WTC11 (cell line): ENCODE results near the gene KRTAP21-1. TPM values are rescaled to one million over a fixed set of nuclear protein-coding genes. Genes with fewer than 3 reads are reported as not detected.
"Not testable (repeated sequence)": the region's sequence is repeated elsewhere in the genome, so short reads cannot be mapped to it uniquely, and the experiment has no call there.

Source experiments
- ATAC-seq: fragments of 200-7000 bp; cut with Tn5 transposase; 2 replicates; pipeline ENCODE4 v1.10.0; 2021; ENCODE audit warnings: mild to moderate bottlenecking, moderate library complexity
- Bru-seq: library from RNA; stranded (reverse); fragments of 400-500 nt; gene quantifications from one replicate; lab custom pipeline; 2021; lab: Mats Ljungman, UMichigan
- CTCF ChIA-PET: fragments of 300-600 bp; sonication (Branson Sonifier 250); formaldehyde crosslinking; loops from one replicate; lab custom pipeline; 2021; ENCODE audit warnings: antibody characterized with exemption; lab: Charles Lee
- POLR2A ChIA-PET: fragments of 350-600 bp; sonication (Branson Sonifier 250); formaldehyde crosslinking; loops from one replicate; lab custom pipeline; 2021; ENCODE audit warnings: antibody characterized with exemption; lab: Charles Lee
- DNase-seq: peaks from one replicate; pipeline ENCODE4 v3.0.0; 2021; ENCODE audit warnings: low spot score
- H3K27ac Mint-ChIP-seq: 2 replicates; pipeline ENCODE4 v1.8.0; 2021; ENCODE audit warnings: mixed read lengths
- H3K27me3 Mint-ChIP-seq: 2 replicates; pipeline ENCODE4 v1.8.0; 2021; ENCODE audit warnings: low read depth, mild to moderate bottlenecking, moderate library complexity, mixed read lengths
- H3K36me3 Mint-ChIP-seq: 2 replicates; pipeline ENCODE4 v1.8.0; 2021; ENCODE audit warnings: mixed read lengths
- H3K4me1 Mint-ChIP-seq: 2 replicates; pipeline ENCODE4 v1.8.0; 2022; ENCODE audit warnings: mixed read lengths
- H3K4me3 Mint-ChIP-seq: 2 replicates; pipeline ENCODE4 v1.8.0; 2021; ENCODE audit warnings: mild to moderate bottlenecking, moderate library complexity, mixed read lengths
- H3K9me3 Mint-ChIP-seq: 2 replicates; pipeline ENCODE4 v1.8.0; 2021; ENCODE audit warnings: mixed read lengths
- FOXJ3 ChIP-seq: sonication (generic); formaldehyde crosslinking; IDR thresholded peaks from 2 replicates; pipeline ENCODE4 v1.9.0; 2021; ENCODE audit warnings: missing genetic modification reagents, mild to moderate bottlenecking, borderline replicate concordance
- FOXP1 ChIP-seq: sonication (generic); formaldehyde crosslinking; IDR thresholded peaks from 2 replicates; pipeline ENCODE4 v1.8.0; 2022; ENCODE audit warnings: missing genetic modification reagents, mild to moderate bottlenecking, moderate library complexity, borderline replicate concordance
- JUN ChIP-seq: sonication (generic); formaldehyde crosslinking; IDR thresholded peaks from 2 replicates; pipeline ENCODE4 v1.8.0; 2023; ENCODE audit warnings: mild to moderate bottlenecking, missing genetic modification reagents
- NFATC4 ChIP-seq: fragments of 250-450 bp; sonication (Bioruptor Pico); IDR thresholded peaks from 2 replicates; pipeline ENCODE4 v1.9.0; 2021; ENCODE audit warnings: mild to moderate bottlenecking
- PRRX2 ChIP-seq: fragments of 250-450 bp; sonication (Bioruptor Pico); IDR thresholded peaks from 2 replicates; pipeline ENCODE4 v1.8.0; 2021; ENCODE audit warnings: mild to moderate bottlenecking
- TEAD1 ChIP-seq: sonication (generic); formaldehyde crosslinking; IDR thresholded peaks from 2 replicates; pipeline ENCODE4 v1.8.0; 2022; ENCODE audit warnings: mild to moderate bottlenecking, missing genetic modification reagents
- ZNF396 ChIP-seq: fragments of 250-450 bp; sonication (Bioruptor Pico); IDR thresholded peaks from 2 replicates; pipeline ENCODE4 v1.8.0; 2021; ENCODE audit warnings: mild to moderate bottlenecking, moderate library complexity, borderline replicate concordance
- long read RNA-seq, 3 experiments: library from RNA in 1 of 3; library from capped mRNA in 1 of 3; library from polyadenylated mRNA in 1 of 3; unstranded in 2 of 3; stranded (forward) in 1 of 3; transcript quantifications; one replicate each; pipeline ENCODE4 v2.0.0, GENCODE V29; 2021
- total RNA-seq: library from RNA; stranded (reverse); gene quantifications from 3 replicates; pipeline ENCODE4 v1.2.3, GENCODE V29; 2021
- TF ChIP-seq, protein P1 (sequence below): sonication (generic); formaldehyde crosslinking; IDR thresholded peaks from 2 replicates; pipeline ENCODE4 v1.8.1; 2022; ENCODE audit warnings: mild to moderate bottlenecking, missing genetic modification reagents, moderate library complexity, borderline replicate concordance
- TF ChIP-seq, protein P2 (sequence below): fragments of 250-450 bp; sonication (Bioruptor Pico); conservative IDR thresholded peaks from 2 replicates; pipeline ENCODE4 v1.9.0; 2021; ENCODE audit warnings: mild to moderate bottlenecking
- TF ChIP-seq, protein P3 (sequence below): fragments of 250-450 bp; sonication (Bioruptor Pico); IDR thresholded peaks from 2 replicates; pipeline ENCODE4 v1.9.0; 2021; ENCODE audit warnings: mild to moderate bottlenecking, borderline replicate concordance
- TF ChIP-seq, protein P4 (sequence below): sonication (generic); formaldehyde crosslinking; IDR thresholded peaks from 2 replicates; pipeline ENCODE4 v1.8.0; 2022; ENCODE audit warnings: missing genetic modification reagents
- TF ChIP-seq, protein P5 (sequence below): sonication (generic); formaldehyde crosslinking; IDR thresholded peaks from 2 replicates; pipeline ENCODE4 v1.8.0; 2023; ENCODE audit warnings: mild to moderate bottlenecking, missing genetic modification reagents
- TF ChIP-seq, protein P6 (sequence below): sonication (generic); formaldehyde crosslinking; IDR thresholded peaks from 2 replicates; pipeline ENCODE4 v1.8.0; 2022; ENCODE audit warnings: mild to moderate bottlenecking, missing genetic modification reagents
- TF ChIP-seq, protein P7 (sequence below): sonication (generic); formaldehyde crosslinking; IDR thresholded peaks from 2 replicates; pipeline ENCODE4 v1.8.0; 2022; ENCODE audit warnings: mild to moderate bottlenecking, missing genetic modification reagents

KRTAP21-1 gene
- total RNA-seq (not detected in 3 replicates), Bru-seq, nascent RNA (percentile 2 among the genes with signal in this experiment)
- long read RNA-seq, experiment 1 = 0 reads
- long read RNA-seq, experiment 2 = 0 reads
- long read RNA-seq, experiment 3 = 0 reads

DNA sequence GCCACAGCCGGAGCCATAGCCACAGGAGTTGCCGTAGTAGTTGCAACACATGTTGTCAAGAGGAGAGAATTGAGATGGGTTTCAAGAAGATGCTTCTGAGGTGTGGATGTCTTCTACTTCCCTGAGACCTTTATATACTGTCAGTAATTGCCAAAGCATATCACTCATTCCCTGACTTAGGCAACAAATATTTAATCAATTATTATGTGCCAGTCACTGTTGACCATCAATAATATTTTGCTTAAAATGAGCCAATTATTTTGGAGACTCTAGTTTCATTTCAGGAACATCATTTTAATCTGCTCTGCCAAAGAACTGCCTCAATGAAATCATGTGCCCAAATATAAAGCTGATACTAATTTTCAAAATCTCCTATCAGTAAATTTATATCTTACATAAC, at the start of gene KRTAP21-1:
Gene KRTAP21-1, minus strand, starts transcription at position 101 of the 400 bp plus-strand sequence. Its CDS starts 50 bp downstream, at position 51.
- H3K36me3 Mint-ChIP-seq, H3K27ac Mint-ChIP-seq, CTCF ChIA-PET, DNase-seq, H3K27me3 Mint-ChIP-seq, H3K9me3 Mint-ChIP-seq, POLR2A ChIA-PET, H3K4me1 Mint-ChIP-seq, H3K4me3 Mint-ChIP-seq, ATAC-seq: not testable (repeated sequence)

DNA sequence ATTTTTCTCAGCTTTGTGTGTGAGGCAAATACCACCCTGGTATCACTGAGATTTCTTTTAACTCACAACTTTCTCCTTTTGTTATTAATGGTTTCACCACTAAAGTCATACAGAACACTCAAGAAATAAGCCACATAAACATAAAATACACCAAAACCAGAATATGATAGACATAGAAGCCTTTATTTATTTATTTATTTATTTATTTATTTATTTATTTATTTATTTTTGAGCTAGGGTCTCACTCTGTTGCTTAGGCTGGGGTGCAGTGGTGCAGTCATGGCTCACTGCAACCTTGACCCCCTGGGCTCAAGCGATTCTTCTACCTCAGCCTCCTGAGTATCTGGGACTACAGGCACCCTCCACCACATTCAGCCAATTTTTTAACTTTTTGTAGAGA, 45.4 kb upstream of the KRTAP21-1 start:
- no peaks in the 10 kb centered on the region for H3K36me3 Mint-ChIP-seq
- CTCF ChIA-PET = no interaction called here
- TF ChIP-seq, protein P1, sequence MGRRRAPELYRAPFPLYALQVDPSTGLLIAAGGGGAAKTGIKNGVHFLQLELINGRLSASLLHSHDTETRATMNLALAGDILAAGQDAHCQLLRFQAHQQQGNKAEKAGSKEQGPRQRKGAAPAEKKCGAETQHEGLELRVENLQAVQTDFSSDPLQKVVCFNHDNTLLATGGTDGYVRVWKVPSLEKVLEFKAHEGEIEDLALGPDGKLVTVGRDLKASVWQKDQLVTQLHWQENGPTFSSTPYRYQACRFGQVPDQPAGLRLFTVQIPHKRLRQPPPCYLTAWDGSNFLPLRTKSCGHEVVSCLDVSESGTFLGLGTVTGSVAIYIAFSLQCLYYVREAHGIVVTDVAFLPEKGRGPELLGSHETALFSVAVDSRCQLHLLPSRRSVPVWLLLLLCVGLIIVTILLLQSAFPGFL (CRISPR knock-in tag) = no peak
- TF ChIP-seq, protein P2, sequence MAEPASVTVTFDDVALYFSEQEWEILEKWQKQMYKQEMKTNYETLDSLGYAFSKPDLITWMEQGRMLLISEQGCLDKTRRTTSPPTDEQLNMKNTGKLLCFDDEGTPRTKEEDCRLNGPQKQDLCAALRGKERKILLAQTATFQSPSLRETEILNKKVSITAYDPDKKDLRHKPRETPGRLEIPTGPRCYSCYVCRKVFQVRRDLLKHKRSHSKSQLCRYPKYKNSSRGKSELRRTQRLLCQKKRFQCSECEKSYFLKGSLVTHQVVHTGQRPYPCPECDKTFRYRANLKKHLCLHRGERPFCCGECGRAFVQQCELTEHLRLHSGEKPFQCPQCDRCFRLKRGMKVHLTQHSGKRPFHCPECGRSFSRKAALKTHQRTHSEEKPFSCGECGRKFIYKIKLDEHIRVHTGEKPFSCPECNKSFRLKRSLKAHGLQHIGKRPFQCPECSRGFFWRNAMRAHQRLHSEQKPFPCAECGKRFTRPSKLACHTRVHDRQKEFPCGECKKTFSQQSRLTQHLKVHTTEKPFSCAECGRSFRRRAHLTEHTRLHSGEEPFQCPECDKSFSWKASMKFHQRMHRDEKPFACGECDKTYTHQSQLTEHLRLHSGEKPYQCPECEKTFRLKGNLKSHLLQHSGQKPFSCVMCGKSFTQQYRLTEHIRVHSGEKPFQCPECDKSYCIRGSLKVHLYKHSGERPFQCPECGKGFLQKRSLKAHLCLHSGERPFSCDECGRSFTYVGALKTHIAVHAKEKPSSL (CRISPR knock-in tag) = no peak
- TF ChIP-seq NFATC4 (CRISPR knock-in tag) = no peak
- TF ChIP-seq, protein P3, sequence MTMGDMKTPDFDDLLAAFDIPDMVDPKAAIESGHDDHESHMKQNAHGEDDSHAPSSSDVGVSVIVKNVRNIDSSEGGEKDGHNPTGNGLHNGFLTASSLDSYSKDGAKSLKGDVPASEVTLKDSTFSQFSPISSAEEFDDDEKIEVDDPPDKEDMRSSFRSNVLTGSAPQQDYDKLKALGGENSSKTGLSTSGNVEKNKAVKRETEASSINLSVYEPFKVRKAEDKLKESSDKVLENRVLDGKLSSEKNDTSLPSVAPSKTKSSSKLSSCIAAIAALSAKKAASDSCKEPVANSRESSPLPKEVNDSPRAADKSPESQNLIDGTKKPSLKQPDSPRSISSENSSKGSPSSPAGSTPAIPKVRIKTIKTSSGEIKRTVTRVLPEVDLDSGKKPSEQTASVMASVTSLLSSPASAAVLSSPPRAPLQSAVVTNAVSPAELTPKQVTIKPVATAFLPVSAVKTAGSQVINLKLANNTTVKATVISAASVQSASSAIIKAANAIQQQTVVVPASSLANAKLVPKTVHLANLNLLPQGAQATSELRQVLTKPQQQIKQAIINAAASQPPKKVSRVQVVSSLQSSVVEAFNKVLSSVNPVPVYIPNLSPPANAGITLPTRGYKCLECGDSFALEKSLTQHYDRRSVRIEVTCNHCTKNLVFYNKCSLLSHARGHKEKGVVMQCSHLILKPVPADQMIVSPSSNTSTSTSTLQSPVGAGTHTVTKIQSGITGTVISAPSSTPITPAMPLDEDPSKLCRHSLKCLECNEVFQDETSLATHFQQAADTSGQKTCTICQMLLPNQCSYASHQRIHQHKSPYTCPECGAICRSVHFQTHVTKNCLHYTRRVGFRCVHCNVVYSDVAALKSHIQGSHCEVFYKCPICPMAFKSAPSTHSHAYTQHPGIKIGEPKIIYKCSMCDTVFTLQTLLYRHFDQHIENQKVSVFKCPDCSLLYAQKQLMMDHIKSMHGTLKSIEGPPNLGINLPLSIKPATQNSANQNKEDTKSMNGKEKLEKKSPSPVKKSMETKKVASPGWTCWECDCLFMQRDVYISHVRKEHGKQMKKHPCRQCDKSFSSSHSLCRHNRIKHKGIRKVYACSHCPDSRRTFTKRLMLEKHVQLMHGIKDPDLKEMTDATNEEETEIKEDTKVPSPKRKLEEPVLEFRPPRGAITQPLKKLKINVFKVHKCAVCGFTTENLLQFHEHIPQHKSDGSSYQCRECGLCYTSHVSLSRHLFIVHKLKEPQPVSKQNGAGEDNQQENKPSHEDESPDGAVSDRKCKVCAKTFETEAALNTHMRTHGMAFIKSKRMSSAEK (CRISPR knock-in tag) = no peak
- TF ChIP-seq PRRX2 = no peak
- TF ChIP-seq, protein P4, sequence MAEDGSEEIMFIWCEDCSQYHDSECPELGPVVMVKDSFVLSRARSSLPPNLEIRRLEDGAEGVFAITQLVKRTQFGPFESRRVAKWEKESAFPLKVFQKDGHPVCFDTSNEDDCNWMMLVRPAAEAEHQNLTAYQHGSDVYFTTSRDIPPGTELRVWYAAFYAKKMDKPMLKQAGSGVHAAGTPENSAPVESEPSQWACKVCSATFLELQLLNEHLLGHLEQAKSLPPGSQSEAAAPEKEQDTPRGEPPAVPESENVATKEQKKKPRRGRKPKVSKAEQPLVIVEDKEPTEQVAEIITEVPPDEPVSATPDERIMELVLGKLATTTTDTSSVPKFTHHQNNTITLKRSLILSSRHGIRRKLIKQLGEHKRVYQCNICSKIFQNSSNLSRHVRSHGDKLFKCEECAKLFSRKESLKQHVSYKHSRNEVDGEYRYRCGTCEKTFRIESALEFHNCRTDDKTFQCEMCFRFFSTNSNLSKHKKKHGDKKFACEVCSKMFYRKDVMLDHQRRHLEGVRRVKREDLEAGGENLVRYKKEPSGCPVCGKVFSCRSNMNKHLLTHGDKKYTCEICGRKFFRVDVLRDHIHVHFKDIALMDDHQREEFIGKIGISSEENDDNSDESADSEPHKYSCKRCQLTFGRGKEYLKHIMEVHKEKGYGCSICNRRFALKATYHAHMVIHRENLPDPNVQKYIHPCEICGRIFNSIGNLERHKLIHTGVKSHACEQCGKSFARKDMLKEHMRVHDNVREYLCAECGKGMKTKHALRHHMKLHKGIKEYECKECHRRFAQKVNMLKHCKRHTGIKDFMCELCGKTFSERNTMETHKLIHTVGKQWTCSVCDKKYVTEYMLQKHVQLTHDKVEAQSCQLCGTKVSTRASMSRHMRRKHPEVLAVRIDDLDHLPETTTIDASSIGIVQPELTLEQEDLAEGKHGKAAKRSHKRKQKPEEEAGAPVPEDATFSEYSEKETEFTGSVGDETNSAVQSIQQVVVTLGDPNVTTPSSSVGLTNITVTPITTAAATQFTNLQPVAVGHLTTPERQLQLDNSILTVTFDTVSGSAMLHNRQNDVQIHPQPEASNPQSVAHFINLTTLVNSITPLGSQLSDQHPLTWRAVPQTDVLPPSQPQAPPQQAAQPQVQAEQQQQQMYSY (CRISPR knock-in tag) = no peak
- TF ChIP-seq, protein P5, sequence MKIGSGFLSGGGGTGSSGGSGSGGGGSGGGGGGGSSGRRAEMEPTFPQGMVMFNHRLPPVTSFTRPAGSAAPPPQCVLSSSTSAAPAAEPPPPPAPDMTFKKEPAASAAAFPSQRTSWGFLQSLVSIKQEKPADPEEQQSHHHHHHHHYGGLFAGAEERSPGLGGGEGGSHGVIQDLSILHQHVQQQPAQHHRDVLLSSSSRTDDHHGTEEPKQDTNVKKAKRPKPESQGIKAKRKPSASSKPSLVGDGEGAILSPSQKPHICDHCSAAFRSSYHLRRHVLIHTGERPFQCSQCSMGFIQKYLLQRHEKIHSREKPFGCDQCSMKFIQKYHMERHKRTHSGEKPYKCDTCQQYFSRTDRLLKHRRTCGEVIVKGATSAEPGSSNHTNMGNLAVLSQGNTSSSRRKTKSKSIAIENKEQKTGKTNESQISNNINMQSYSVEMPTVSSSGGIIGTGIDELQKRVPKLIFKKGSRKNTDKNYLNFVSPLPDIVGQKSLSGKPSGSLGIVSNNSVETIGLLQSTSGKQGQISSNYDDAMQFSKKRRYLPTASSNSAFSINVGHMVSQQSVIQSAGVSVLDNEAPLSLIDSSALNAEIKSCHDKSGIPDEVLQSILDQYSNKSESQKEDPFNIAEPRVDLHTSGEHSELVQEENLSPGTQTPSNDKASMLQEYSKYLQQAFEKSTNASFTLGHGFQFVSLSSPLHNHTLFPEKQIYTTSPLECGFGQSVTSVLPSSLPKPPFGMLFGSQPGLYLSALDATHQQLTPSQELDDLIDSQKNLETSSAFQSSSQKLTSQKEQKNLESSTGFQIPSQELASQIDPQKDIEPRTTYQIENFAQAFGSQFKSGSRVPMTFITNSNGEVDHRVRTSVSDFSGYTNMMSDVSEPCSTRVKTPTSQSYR (CRISPR knock-in tag) = no peak
- TF ChIP-seq, protein P6, sequence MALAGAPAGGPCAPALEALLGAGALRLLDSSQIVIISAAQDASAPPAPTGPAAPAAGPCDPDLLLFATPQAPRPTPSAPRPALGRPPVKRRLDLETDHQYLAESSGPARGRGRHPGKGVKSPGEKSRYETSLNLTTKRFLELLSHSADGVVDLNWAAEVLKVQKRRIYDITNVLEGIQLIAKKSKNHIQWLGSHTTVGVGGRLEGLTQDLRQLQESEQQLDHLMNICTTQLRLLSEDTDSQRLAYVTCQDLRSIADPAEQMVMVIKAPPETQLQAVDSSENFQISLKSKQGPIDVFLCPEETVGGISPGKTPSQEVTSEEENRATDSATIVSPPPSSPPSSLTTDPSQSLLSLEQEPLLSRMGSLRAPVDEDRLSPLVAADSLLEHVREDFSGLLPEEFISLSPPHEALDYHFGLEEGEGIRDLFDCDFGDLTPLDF (CRISPR knock-in tag) = no peak
- TF ChIP-seq TEAD1 (CRISPR knock-in tag) = no peak
- no peak for TF ChIP-seq ZNF396 (CRISPR knock-in tag)
- no peak for TF ChIP-seq JUN (CRISPR knock-in tag)
- TF ChIP-seq FOXJ3 = no peak
- no peak for TF ChIP-seq FOXP1 (CRISPR knock-in tag)
- TF ChIP-seq, protein P7, sequence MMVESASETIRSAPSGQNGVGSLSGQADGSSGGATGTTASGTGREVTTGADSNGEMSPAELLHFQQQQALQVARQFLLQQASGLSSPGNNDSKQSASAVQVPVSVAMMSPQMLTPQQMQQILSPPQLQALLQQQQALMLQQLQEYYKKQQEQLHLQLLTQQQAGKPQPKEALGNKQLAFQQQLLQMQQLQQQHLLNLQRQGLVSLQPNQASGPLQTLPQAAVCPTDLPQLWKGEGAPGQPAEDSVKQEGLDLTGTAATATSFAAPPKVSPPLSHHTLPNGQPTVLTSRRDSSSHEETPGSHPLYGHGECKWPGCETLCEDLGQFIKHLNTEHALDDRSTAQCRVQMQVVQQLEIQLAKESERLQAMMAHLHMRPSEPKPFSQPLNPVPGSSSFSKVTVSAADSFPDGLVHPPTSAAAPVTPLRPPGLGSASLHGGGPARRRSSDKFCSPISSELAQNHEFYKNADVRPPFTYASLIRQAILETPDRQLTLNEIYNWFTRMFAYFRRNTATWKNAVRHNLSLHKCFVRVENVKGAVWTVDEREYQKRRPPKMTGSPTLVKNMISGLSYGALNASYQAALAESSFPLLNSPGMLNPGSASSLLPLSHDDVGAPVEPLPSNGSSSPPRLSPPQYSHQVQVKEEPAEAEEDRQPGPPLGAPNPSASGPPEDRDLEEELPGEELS (CRISPR knock-in tag) = no peak

More for the DNA sequence above, 45.4 kb upstream of the KRTAP21-1 start:
- Mint-ChIP-seq H3K4me1 (no peaks in the 10 kb centered on the region), H3K27ac (no peak overlapping the region), H3K4me3 (no peak overlapping the region), H3K9me3 (0 out of 2 replicates have a peak, but pooled peaks cover 2% of the 10 kb centered on the region), H3K27me3 (no peaks in the 10 kb centered on the region)
- DNase-seq (no peak), ATAC-seq (no peak)
- POLR2A ChIA-PET = no interaction called here
